ENCODE measurements around the gene SCRN2. TPM values are rescaled to one million over a fixed set of nuclear protein-coding genes. Genes with fewer than 3 reads are reported as not detected.

SCRN2 gene
- total RNA-seq, 1 donor from 2014 or later = 33.1 TPM

DNA sequence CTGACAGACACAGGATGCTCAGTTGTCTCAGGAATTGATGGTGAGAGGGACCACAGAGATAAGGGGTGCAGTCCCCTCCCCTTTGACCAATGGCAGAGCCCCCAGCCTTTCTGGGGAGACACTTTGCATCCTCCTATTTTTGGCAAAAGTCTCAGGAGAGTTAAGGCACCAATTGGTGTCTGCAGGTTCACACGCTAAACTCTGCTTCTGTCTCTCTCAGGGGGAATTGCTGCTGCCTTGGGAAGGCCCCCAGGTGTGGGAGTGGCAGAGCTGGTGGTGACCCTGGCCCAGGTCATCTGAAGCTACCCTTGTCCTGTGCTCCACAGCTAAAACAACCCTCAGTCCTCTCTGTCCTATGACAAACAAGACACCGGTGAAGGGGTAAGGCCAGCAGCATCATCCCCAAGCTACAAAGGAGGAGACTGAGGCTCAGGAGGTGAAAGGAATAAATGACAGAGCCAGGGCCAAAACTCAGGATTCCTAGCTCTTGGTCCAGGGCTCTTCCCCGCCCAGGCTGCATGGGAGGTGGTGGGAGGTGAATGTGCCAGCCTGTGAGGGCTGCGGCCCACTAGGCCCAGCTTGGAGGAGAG lies 39.8 kb downstream of the SCRN2 start:
- intact Hi-C loops (cut with DNase I) = no loop called here
- Histone ChIP-seq H3K9me3 (no peaks in the 10 kb centered on the region), H3K27ac (no peak overlapping the region), H3K4me3 (no peak overlapping the region), H3K36me3 (no peaks in the 10 kb centered on the region), H3K4me1 (no peaks in the 10 kb centered on the region), H3K27me3 (no peaks in the 10 kb centered on the region)
- TF ChIP-seq, protein P1, sequence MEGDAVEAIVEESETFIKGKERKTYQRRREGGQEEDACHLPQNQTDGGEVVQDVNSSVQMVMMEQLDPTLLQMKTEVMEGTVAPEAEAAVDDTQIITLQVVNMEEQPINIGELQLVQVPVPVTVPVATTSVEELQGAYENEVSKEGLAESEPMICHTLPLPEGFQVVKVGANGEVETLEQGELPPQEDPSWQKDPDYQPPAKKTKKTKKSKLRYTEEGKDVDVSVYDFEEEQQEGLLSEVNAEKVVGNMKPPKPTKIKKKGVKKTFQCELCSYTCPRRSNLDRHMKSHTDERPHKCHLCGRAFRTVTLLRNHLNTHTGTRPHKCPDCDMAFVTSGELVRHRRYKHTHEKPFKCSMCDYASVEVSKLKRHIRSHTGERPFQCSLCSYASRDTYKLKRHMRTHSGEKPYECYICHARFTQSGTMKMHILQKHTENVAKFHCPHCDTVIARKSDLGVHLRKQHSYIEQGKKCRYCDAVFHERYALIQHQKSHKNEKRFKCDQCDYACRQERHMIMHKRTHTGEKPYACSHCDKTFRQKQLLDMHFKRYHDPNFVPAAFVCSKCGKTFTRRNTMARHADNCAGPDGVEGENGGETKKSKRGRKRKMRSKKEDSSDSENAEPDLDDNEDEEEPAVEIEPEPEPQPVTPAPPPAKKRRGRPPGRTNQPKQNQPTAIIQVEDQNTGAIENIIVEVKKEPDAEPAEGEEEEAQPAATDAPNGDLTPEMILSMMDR (IDR thresholded peaks at IDR 0.05) = no peak
- no peak for TF ChIP-seq POLR2A (IDR thresholded peaks at IDR 0.05)
- TF ChIP-seq POLR2AphosphoS5 (IDR thresholded peaks at IDR 0.05; ENCODE audit: insufficient read depth in 1 of 2, low read depth in 1 of 2) = no peak
- DNase-seq (ENCODE audit: extremely low spot score in 2 of 2) = peak in 1 of 2 donors; percentile 72

DNA sequence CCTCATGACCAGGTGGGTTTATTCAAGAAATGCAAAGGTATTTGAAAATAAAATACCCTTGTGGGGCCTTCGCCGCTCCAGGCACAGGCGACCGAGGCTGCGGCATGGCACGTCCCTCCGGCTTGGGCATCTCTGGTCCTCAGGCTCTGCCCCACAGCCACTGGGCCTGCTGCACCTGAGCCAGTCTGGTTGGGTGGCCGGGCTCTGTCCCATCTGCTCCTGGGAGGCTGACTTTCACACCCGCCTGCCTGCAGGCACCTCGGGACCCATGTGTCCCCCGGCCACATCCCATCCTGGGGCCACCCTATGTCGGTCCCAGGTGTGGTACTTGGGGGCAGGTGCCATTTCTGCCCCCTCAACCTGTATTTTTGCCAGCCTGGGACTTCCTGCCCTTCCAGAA lies 40.4 kb downstream of the SCRN2 start:
- H3K27me3 ChIP-seq = no peaks in the 10 kb centered on the region
- peak; percentile 72 to 85 for DNase-seq (ENCODE audit: extremely low spot score in 2 of 2)
- no peaks in the 10 kb centered on the region for H3K9me3 ChIP-seq
- TF ChIP-seq POLR2A (IDR thresholded peaks at IDR 0.05) = no peak
- TF ChIP-seq POLR2AphosphoS5 (IDR thresholded peaks at IDR 0.05; ENCODE audit: insufficient read depth in 1 of 2, low read depth in 1 of 2) = no peak
- TF ChIP-seq, protein P1 (IDR thresholded peaks at IDR 0.05) = no peak
- no peak overlapping the region for H3K27ac ChIP-seq
- H3K4me1 ChIP-seq = no peaks in the 10 kb centered on the region
- intact Hi-C loops (cut with DNase I) = no loop called here
- no peak overlapping the region for H3K4me3 ChIP-seq
- no peaks in the 10 kb centered on the region for H3K36me3 ChIP-seq

DNA sequence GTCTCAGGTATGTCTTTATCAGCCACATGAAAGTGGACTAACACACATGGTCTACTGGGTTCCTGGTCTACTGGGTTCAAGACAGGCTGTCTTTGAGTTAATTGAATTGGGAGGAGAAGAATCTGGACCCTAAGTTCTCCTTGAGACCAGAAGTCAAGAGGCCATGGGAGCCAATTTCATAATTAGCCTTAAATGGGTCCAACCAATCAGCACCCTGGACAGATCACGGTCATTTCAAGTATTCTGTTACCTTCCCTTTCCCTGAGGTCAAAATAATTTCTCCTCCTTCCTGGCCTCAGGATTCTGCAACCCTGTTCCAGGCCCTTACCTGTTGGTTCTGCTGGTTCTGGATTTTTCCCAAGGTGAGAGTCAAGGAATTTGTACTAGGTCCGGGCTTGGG lies 43.3 kb downstream of the SCRN2 start:
- Histone ChIP-seq H3K27me3 (no peaks in the 10 kb centered on the region), H3K27ac (no peak overlapping the region), H3K9me3 (no peaks in the 10 kb centered on the region), H3K4me1 (no peaks in the 10 kb centered on the region), H3K4me3 (no peak overlapping the region), H3K36me3 (no peaks in the 10 kb centered on the region)
- TF ChIP-seq POLR2AphosphoS5 (IDR thresholded peaks at IDR 0.05; ENCODE audit: insufficient read depth in 1 of 2, low read depth in 1 of 2) (no peak), POLR2A (IDR thresholded peaks at IDR 0.05) (no peak)
- TF ChIP-seq, protein P1 (IDR thresholded peaks at IDR 0.05) = no peak
- peak in 1 of 2 donors; percentile 49 for DNase-seq (ENCODE audit: extremely low spot score in 2 of 2)
- intact Hi-C loops (cut with DNase I) = no loop called here

DNA sequence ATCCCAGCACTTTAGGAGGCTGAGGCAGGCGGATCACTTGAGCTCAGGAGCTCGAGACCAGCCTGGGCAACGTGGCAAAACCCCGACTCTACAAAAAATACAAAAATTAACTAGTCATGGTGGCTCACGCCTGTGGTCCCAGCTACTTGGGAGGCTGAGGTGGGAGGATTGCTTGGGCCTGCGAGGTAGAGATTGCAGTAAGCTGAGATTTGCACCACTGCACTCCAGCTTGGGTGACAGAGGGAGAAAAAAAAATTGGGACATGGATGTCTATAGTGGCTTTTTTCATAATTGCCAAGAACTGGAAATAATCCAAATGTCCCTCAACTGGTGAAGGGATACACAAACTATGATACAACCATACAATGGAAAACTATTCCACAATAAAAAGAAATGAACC lies 48.1 kb downstream of the SCRN2 start:
- no peaks in the 10 kb centered on the region for H3K9me3 ChIP-seq
- no peak overlapping the region for H3K27ac ChIP-seq
- no peak for DNase-seq (ENCODE audit: extremely low spot score in 2 of 2)
- H3K27me3 ChIP-seq = no peaks in the 10 kb centered on the region
- no peaks in the 10 kb centered on the region for H3K36me3 ChIP-seq
- TF ChIP-seq, protein P1 (IDR thresholded peaks at IDR 0.05) = no peak
- no peak for TF ChIP-seq POLR2A (IDR thresholded peaks at IDR 0.05)
- no peak for TF ChIP-seq POLR2AphosphoS5 (IDR thresholded peaks at IDR 0.05; ENCODE audit: insufficient read depth in 1 of 2, low read depth in 1 of 2)
- H3K4me3 ChIP-seq = no peak overlapping the region
- intact Hi-C loops (cut with DNase I) = no loop called here
- peaks cover 10% of the 10 kb centered on the region for H3K4me1 ChIP-seq

DNA sequence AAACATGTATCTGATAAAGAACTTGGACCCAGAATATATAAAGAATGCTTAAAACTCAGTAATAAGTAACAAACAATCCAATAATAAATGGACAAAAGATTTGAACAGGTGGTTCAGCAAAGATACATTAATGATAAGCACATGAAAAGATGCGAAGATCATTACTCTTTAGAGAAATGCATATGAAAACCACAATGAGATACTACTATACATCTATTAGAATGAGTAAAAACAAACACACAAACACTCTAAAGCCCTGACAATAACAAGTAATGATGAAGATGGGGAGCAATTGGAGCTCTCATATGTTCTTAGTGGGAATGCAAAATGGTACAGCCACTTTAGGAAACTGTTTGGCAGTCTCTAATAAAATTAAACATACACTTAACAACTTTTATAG lies 48.6 kb downstream of the SCRN2 start:
- H3K9me3 ChIP-seq = no peaks in the 10 kb centered on the region
- intact Hi-C loops (cut with DNase I) = no loop called here
- DNase-seq (ENCODE audit: extremely low spot score in 2 of 2) = no peak
- H3K4me1 ChIP-seq = peaks cover 10% of the 10 kb centered on the region
- no peaks in the 10 kb centered on the region for H3K27me3 ChIP-seq
- H3K36me3 ChIP-seq = no peaks in the 10 kb centered on the region
- TF ChIP-seq POLR2AphosphoS5 (IDR thresholded peaks at IDR 0.05; ENCODE audit: insufficient read depth in 1 of 2, low read depth in 1 of 2) (no peak), POLR2A (IDR thresholded peaks at IDR 0.05) (no peak)
- TF ChIP-seq, protein P1 (IDR thresholded peaks at IDR 0.05) = no peak
- no peak overlapping the region for H3K27ac ChIP-seq
- H3K4me3 ChIP-seq = no peak overlapping the region
